ENCODE measurements around the gene SPEF1.

- TF ChIP-seq CTCF (IDR thresholded peaks at IDR 0.05; ENCODE audit: low read length) = no peak
- TF ChIP-seq EZH2 (IDR thresholded peaks at IDR 0.05; ENCODE audit: borderline replicate concordance, low read length) = no peak
Observed at GRCh38 chr20:3798908-3799248, 17.6 kb upstream of the SPEF1 start.
